Stimulated activated CD4-positive, alpha-beta T cell treated with anti-CD3 and anti-CD28 coated beads, Interleukin-15, amount 100 ng/mL, for 1 hour (primary cell): Measurements from ENCODE around the gene PER2.

ENCODE experiments used
- DNase-seq, 2 donors: peaks; one replicate each; pipeline ENCODE4 v3.0.0-alpha.2; 2020; ENCODE audit warnings: low read depth in 1 of 2, low spot score in 1 of 2

Gene PER2

DNA sequence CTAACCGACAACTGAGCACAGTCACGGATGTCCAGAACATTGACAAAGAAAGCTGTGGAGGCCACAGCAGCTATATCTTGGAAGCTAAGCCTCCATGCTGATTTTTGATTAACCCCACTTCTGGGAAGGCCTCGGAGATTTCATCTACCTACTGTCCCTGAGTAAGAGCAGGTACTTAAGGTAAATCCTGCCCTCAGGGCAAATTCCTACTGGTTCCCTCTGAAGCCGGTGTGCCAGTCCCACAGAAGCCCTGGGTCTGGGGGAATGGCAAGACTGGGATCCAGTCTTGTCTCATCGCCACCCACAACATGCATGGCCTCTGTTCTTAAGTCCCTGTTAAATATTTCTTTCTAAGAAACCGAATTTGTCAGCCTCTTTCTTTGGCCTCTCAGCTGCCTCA, 18.7 kb downstream of the PER2 start:
- DNase-seq, result no peak

DNA sequence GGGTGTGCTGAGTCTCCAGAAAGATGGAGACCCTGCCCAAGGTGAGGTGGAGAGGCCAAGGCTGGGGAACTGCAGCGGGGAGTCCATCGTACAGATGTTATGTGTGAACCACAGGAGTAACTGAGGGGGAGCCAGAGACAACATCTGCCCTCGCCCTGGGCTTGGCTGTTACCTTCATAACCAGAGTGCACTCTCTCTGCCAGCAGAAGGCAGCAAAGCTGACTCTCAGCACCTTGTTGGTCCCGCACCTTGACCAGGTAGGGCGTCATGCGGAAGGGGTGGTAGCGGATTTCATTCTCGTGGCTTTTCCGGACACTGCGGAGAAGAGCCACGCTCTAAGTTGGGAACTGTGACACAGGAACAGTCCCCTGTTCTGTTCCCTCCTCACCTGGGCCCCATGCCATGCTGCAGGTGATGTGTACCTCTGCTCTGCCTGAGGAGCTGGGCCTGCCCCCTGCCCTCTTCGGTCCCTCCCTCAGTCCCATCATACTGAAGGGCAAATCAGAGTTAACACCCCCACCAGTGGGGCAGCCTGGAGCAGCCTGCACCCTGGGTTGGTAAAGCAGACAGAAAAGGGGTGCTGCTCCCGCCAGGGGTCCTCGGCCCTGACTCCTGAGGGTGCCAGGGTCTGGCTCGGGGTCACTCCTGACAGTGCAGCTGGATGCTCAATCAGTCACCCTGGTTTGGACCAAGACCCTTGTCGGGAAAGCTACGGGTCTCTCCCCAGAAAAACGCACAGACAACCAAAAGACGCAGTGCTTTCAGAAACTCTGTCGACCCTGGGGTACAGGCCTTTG, 20.3 kb downstream of the PER2 start:
- DNase-seq, result no peak

DNA sequence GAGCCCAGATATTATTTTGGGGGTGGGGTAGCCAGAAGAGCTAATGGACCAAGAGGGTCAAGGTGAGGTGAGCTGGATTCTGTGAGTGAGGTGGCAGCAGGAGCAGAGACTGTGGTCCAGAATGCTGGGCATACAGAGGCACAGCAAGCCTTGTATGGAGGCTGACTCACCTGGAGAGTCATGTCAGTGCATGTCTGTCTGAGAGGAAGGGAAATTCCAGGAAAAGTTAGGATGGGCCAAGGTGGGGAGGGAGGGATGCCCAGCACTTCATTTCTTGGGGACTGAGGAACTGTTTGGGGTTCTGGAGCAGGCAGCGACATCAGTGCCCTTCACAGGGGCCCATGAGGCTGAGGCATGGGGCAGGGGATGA, 21.1 kb downstream of the PER2 start:
- no peak for DNase-seq

DNA sequence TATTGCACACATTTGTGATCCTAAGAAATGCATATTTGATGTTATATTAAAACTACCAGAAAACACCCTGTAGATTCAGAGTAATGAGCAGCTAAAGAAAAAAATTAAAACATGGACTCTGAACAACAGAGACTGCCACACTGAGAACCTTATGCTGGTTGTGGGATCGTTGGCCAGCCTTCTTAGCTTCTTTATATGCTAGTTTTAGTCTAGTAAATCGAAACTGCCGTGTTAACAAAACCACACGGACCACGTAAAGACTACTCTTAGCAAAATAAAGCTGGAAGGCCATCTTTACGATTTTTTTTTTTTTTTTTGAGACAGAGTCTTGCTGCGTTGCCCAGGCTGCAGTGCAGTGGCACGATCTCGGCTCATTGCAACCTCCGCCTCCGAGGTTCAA, 22.8 kb downstream of the PER2 start:
- no peak for DNase-seq

DNA sequence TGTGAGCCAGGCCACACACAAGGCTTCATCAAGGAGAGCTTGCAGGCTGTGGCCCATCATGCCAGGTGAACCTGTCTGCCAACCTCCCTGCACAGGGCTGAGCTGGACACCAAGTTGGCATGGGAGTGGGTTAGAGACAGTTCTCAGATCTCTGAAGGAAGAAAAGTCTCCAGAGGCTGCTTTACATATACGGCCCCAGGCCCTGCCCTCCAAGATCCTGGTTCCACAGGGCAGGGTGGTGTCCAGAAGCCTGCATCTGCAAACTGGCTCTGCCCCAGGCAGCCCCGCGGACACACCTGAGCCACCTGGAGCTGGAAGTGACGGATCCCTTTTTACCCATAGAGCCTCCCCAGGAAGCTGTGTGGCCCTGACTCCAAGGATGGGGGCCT, 24.3 kb downstream of the PER2 start:
- no peak for DNase-seq

DNA sequence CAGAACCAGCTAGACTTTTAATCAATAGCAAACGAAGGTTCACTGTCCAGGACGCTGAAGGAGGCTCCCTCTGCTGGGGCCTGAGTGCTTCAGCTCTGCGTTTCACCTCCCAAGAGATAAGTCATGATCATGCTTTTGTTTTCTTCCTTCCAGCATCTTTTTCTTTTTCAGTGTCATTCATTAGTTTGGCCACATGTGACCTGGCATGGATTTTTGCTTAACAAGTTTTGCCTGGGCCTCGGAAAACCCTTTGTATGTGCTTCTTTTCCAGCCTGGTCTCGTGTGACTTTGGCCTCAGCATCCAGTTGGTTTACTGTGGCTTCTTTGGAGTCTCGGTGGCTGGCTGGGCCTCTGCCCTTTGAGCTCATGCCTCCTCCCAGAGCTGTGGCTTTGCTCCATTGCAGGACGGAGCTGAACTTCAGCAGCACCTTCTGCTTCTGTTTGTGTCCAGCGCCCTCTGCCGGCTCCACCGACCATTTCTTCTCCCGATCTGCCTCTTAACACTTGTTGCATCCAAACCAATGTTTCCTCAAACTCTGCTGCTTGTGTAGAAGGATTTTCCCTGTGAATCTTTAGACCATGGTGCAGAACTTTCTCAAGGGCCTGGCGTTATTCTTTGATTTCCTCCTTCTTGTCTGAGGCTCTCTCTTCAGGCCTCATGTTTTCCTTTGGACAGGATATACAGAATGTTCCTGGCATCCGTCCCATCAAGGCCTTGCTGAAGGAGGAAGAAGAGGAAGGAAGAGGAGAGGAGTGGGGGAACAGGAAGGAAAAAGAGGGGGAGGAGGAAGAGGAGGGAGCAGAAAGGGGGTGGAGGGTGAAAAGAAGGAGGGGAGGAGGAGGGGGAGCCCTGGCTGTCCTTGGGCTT, 25.0 kb downstream of the PER2 start:
- DNase-seq, result peak; percentile 43 to 57

DNA sequence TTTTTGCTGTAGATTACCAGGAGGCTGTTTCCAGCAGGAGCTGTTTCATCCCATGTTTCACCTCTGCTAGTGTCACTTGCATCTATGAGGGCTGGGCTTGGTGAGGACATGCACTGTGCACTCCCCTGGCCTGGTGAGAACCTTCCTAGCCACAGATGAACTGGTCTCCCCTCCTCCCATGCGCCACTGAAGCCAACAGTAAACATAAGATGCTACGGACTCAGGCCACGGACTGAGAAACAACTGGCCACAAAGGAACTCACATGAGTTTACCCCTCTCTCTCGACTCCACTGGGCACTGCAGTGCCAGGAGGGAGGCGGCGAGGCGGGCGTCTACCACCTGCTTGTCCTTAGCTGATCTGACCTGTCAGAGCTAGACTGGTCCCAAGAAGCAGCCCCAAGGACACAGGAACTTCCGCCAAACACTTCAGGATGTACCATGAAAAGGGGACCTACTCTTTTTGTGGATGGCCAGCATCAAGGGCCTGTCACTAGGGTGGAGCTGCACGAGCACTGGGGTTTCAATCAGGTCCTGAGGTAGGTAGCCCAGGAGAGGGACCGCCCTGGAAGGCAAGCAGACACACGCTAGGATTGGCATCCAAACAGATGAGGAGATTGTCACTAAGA, 25.8 kb downstream of the PER2 start:
- no peak for DNase-seq

DNA sequence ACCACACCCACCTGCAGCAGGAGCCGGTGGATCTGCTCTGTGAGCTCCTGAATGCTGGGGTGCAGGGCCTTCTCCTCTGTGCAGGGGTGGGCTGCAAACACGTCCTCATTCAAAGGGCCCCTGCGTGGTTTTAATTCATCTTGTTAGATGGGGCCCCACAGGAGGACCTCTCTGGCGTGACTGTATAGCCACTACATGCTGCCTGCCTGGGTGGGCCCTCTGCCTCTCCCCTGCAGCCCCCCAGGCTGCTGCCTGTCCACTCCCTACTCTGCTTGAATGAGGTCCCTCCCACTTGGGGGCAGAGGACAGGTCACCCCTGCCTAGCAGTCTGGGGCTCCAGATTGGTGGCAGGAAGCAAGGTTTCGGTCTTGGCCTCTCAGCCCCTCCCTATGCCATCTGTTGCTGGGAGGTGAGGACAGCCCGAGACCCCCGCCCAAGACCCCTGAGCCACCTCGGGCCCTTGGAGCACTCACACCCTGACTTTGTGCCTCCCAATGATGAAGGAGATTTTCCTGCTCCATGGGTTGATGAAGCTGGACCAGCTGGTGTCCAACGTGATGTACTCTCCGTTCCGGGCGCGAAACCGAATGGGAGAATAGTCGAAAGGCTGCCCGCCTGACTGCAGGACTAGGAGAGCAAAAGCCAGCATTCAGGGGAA, 26.6 kb downstream of the PER2 start:
- DNase-seq, result no peak

DNA sequence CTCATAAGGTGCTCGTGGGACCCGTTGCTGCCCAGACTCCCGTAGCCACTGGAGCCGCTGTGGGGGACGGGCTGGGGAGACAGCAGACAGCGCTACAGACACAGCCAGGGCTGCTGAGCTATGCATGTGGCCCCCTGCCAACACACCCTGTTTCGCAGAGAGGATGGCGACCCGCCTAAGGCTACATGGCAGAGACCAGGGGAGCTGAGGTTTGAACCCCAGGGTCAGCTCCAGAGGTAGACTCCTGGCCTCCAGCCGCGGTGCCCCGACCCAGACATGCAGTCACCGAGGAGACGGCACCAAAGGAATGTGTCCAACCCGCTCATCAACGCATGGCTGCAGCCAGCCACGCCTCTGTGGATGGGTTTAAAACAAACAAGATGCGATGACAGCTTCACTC, 27.5 kb downstream of the PER2 start:
- DNase-seq, result no peak

DNA sequence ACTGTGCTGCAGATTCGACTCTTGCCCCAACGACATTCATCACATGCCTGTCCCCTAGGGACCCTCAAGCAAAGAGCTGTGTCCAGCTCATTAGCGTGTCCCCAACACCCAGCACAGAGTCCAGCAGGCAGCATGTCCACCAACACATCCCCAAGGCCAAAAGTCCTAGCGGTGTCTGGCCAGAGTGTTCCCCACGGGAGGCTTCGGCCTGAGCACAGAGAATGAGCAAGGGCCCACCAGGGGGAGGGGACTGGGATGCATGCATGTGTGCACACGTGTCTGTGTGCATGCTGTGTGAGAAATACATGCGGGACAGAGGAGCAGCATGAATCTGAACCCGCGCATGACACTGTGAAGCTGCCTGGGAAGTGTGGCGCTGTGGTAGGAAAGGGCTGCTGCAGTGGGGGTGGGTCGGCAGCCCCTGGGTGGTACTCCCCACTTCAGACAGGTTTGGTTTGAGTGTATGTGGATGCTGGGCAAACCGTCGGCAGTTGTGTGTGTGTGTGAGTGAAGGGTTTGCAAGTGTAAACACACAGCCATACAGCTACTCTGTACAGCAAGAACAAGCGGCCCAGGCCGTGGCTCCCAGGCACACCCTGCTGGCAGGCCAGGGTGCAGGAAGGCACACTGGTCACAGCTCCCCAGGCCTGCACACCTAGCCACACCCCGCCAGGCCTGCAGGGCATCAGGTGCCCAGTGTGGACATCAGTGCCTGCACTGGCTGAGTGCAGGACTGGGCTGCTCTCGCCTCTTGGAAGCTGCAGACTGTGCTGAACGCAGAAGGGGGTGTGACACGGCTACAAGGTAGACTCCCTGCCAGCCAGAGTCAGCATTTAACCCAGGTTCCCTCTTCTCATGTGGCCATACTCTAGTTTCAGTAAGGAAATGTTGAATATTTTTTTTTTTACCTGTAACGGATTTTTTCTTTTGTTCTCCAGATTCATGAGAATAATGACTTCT, 29.1 kb downstream of the PER2 start:
- no peak for DNase-seq

DNA sequence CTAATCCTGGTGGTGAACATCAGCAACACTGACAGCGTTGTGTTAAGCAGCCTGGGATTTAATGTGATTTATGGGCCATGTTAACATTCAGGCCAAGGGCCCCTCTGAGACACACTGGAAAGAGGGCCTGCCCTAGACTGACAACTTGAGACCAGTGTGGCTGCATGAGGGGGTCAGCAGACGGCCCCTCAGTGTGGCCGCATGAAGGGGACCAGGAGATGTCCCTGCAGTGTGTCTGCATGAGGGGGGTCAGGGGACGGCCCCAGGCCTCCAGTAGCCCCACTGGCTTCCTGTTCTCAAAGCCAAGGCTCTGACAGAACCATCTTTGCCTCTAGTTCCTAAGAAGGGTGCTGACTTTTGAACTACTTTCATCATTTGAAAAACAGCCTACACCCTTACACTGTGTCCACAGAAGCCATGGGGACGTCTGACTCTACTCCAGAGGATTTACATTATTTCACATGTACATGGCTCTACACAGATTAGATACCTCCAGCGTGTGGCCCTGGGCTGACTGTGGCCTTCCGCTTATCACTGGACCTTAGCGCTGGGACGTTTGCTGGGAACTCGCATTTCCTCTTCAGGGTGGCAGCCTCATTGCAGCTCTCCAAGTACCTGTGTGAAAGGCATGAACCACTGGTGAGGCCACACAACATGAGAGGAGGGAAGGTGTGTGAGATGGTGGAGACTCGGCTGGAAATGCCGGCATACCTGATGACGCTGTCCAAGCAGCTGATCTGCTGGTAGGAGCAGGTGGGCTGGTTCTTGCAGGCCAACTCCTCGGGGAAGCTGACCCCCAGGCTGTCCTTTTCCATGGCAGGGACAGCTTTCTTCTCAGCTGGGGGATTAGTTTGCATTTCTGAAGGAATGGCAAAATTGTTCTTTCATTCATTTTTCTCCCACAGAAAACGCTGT, 30.4 kb downstream of the PER2 start:
- DNase-seq, result no peak

DNA sequence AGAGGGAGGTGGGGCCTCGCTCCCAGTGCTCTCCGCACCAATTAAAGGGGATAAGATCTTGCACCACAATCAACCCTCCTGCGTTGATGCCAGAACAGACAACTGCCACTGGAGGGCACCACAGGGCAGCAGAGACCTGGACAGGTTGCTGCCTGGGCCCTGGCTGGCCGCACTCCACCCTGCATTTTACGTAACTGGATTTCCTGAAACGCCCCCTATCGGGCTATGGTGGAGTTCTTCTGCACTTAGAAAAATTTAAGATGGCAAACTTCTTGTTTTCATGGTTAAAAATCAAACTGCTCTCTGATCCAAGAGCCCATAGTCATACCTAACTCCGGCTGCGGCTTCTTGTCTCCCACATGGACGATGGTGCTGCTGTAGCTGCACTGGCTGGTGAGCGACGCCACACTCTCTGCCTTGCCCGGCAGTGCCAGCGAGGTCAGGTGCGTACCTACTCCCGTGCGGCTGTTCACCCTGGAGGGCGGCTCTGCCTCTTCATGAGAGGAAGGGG, 31.8 kb downstream of the PER2 start:
- peak; percentile 44 for DNase-seq

DNA sequence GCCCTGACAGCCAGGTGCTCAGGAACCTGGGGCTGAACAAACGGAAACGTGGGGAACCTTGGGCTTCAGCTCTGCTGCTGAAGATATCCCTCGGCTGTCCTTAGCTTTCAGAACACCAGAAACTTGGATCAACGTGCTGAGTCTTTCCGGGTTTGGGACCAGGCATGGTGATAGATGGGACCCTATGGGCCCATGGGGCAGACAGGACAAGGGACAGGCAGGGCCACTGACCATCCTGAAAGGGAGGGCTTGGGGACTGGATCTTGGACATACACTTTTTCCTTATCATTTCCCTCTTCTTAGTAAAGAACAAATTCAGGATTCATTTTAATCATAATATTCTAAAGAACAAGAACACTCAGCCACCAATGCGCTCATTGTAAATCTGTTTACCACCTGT, 32.3 kb downstream of the PER2 start:
- no peak for DNase-seq

DNA sequence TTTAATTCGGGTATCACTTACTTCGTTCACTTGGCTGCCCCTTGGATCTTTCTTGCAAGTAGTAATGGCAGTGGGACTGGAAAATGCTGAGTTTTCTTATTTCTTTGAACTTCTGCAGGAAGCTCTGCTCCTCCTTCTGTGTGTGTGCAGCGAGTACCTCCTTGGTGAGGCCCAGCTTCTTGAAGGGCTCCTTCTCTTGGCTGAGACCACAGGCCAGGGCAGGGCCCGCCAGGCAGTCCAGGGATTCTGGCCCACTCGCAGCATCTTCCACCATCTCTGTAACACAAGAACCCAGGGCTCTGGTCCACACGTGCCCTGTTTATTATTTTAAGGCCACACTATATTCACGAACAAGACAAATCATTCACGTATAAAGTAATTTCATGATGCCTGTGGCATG, 32.8 kb downstream of the PER2 start:
- no peak for DNase-seq

DNA sequence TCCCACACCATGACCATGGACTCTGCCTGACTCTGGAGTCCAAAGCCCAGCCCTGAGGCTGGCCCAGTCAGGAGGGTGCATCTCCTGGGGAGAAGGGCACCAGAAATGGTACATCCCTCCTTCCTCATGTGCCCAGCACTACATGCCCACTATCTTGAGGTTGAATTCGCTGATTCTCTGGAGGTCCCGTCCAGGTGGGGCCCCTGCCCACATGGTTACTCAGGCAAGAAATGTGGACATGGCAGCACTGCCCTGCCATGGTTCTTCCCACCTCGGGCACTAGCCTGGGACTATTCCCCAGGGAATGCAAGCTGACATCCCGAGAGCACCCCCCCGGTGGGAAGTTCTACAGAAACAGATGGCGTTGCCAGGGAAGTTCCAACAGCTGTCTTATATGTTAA, 33.3 kb downstream of the PER2 start:
- no peak for DNase-seq

DNA sequence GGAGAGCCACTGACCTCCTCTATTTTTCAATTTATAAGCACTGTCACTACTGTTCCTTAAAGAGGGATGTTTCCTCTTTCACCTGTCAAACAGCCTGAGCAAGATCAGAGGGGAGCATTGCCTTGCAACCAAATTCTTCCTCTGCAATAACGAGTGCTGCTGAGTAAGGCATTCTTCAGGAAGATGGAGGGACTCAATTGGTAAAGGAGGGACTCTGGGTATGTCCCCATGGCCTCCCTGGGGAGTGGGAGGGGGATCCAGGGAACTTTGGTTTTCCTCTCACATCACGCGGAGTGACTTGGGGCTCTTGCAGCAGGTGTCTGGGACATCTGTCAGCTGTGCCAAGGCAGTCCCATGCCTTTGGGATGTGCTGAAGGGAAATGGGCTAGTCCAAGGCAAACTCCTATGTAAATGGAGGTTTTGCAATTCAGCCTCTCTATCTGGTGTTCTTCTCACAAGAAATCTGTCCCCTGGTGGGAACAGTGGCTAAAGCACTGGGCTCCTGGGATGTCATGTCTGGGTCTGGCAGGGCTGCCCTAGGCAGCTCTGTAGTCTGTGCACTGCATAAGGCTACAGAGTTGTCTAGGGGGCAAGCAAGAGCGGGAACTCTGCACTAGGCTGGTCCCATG, 34.2 kb downstream of the PER2 start:
- no peak for DNase-seq

DNA sequence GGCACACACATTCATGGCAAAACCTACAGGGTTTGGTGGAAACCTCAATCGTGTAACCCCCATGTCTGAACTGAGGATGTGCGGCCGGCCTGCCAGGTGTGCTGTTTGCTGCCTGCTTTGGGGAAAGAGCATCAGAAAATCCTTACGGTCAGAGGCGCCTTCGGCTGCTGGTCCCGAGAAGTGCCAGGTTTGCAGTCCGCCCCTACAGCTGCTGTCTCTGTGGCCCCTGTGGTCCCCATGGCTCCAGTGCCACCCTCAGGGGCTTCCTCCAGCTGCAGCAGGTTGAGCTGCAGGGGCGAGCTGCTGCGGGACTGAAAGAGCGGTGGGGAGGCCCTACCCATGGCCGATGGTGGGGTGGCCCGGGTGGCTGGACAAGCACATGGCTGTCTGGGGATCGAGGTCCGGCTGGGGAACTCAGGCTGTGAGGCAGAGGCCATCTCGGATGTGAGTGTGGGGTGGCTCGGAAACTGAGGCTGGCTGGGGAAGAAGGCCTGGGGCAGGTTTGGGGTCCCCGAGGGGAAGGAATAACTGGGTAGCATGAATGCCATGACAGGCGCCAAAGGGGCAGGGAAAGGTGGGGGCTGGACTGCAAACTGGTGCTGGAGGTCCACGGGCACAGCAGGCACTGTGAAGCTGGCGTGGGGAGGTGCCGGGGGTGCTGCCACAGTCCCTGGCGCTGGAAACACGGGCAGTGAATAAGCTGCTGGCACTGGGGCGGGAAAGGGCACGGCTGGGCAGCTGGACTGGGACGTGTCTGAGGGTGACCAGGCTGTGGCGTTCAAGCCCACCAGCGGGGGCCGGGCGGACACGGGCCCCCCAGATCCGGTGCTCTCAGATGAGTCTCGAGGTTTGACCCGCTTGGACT, 35.4 kb downstream of the PER2 start:
- no peak for DNase-seq

DNA sequence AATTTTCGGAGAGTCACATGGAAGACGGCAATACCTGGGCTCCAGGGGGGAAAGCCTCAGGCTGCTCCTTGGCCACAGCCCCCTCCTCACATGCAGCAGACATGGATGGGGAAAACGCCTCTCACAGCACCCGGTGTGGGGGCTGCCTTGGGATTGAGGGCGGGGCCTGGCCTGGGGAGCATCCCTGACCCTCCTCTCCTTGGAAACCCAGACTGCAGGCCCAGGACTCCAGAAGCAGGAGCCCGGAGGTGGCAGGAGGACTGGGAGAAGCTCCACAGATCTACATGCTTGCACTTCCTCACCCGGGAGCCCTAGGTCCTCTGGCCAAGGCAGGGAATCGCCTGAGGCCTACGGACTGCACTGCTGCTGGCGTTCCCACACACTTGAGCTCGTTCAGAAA, 36.4 kb downstream of the PER2 start:
- no peak for DNase-seq
